ENCODE measurements around the gene NUDT4.

NUDT4 gene

DNA sequence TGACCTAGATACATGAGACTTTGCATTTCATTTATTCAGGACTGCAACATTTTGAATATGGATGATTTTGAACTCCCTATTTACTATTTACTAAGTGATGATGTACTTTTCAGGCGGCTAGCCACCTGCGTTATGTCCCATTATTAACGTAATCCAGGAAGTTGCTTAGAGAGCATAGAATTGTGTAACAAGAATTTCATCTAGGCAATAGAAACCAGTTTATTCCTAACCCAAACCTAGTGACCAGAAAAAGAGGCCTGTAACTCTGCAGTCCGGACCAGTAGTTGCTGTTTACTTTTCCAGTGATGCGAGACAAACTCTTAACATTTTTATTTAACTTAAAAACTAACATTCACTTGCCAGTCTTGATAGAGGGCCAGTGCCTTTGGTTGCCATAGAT is 12.3 kb downstream of the NUDT4 start:
- Histone ChIP-seq H3K4me3 (replicated peaks; ENCODE audit: insufficient read depth, low read length) (no peak overlapping the region), H3K27me3 (ENCODE audit: insufficient read depth, poor library complexity, severe bottlenecking) (no peaks in the 10 kb centered on the region), H3K27ac (replicated peaks) (peak overlapping the region; percentile 26; the same call in 1 of the 2 replicates)
- peak in 1 of 2 experiments; percentile 32 for DNase-seq (ENCODE audit: low read depth in 1 of 2, low spot score in 1 of 2)
- TF ChIP-seq GABPA (IDR thresholded peaks at IDR 0.05; ENCODE audit: low read depth) = no peak
- TF ChIP-seq, protein P1, sequence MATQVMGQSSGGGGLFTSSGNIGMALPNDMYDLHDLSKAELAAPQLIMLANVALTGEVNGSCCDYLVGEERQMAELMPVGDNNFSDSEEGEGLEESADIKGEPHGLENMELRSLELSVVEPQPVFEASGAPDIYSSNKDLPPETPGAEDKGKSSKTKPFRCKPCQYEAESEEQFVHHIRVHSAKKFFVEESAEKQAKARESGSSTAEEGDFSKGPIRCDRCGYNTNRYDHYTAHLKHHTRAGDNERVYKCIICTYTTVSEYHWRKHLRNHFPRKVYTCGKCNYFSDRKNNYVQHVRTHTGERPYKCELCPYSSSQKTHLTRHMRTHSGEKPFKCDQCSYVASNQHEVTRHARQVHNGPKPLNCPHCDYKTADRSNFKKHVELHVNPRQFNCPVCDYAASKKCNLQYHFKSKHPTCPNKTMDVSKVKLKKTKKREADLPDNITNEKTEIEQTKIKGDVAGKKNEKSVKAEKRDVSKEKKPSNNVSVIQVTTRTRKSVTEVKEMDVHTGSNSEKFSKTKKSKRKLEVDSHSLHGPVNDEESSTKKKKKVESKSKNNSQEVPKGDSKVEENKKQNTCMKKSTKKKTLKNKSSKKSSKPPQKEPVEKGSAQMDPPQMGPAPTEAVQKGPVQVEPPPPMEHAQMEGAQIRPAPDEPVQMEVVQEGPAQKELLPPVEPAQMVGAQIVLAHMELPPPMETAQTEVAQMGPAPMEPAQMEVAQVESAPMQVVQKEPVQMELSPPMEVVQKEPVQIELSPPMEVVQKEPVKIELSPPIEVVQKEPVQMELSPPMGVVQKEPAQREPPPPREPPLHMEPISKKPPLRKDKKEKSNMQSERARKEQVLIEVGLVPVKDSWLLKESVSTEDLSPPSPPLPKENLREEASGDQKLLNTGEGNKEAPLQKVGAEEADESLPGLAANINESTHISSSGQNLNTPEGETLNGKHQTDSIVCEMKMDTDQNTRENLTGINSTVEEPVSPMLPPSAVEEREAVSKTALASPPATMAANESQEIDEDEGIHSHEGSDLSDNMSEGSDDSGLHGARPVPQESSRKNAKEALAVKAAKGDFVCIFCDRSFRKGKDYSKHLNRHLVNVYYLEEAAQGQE (IDR thresholded peaks at IDR 0.05; ENCODE audit: insufficient replicate concordance, low read depth) = no peak
- no peak for TF ChIP-seq SPI1 (IDR thresholded peaks at IDR 0.05; ENCODE audit: borderline replicate concordance, low read depth)
- TF ChIP-seq CTCF (IDR thresholded peaks at IDR 0.05; ENCODE audit: insufficient read depth, low read length) = no peak
- TF ChIP-seq POLR2AphosphoS5 (IDR thresholded peaks at IDR 0.05; ENCODE audit: low read depth) = no peak

DNA sequence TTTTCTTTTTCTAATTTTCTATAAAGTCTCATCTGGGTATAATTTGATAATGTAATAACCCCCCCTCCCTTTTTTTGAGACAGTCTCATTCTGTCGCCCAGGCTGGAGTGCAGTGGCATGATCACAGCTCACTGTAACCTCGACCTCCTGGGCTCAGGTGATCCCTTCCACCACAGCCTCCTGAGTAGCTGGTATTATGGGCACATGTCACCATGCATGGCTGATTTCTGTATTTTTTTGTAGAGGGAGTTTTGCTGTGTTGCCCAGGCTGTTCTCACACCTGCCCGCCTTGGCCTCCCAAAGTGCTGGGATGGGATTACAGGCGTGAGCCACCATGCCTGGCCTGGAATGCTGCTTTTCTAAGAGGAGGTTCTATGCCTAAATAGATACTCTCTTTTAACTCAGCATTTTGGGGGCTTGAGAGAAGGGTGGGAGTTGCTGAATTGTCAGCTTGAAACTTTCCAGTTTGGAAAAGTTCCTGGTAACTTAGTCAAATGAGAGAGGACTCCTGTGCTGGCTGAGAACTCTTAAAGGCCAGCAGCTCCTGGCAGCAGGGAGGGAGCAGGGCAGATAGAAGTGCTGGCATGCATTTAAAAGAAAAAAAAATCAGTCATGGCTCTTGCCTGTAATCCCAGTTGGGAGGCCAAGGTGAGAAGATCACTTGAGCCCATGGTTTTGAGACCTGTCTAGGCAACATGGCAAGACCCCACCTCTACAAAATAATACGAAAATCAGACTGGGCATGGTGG is 13.0 kb downstream of the NUDT4 start:
- DNase-seq (ENCODE audit: low read depth in 1 of 2, low spot score in 1 of 2) = no peak
- no peak for TF ChIP-seq CTCF (IDR thresholded peaks at IDR 0.05; ENCODE audit: insufficient read depth, low read length)
- peak overlapping the region; percentile 26; the same call in 1 of the 2 replicates for H3K27ac ChIP-seq (replicated peaks)
- H3K27me3 ChIP-seq (ENCODE audit: insufficient read depth, poor library complexity, severe bottlenecking) = no peaks in the 10 kb centered on the region
- H3K4me3 ChIP-seq (replicated peaks; ENCODE audit: insufficient read depth, low read length) = no peak overlapping the region

GRCh38 chr12:93393425-93393824 is 15.7 kb downstream of the NUDT4 start:
- H3K4me3 ChIP-seq (replicated peaks; ENCODE audit: insufficient read depth, low read length) = no peak overlapping the region
- no peak for TF ChIP-seq CTCF (IDR thresholded peaks at IDR 0.05; ENCODE audit: insufficient read depth, low read length)
- no peak for TF ChIP-seq SPI1 (IDR thresholded peaks at IDR 0.05; ENCODE audit: borderline replicate concordance, low read depth)
- TF ChIP-seq, protein P1 (IDR thresholded peaks at IDR 0.05; ENCODE audit: insufficient replicate concordance, low read depth) = no peak
- no peak for TF ChIP-seq POLR2AphosphoS5 (IDR thresholded peaks at IDR 0.05; ENCODE audit: low read depth)
- TF ChIP-seq GABPA (IDR thresholded peaks at IDR 0.05; ENCODE audit: low read depth) = no peak

DNA sequence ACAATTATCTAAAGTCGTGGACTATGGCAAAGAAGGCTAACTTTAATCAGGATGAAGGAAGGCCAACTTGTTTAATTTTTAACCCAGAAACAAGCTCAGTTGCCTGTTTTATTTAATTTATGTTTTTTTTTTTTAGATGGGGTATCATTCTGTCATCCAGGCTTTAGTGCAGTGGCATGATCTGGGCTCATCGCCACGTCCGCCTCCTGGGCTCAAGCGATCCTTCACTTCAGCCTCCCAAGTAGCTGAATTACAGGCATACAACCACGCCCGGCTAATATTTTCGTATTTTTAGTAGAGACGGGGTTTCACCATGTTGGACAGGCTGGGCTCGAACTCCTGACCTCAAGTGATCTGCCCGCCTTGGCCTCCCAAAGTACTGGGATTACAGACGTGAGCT is 19.7 kb downstream of the NUDT4 start:
- TF ChIP-seq SPI1 (IDR thresholded peaks at IDR 0.05; ENCODE audit: borderline replicate concordance, low read depth) (no peak), POLR2AphosphoS5 (IDR thresholded peaks at IDR 0.05; ENCODE audit: low read depth) (no peak), GABPA (IDR thresholded peaks at IDR 0.05; ENCODE audit: low read depth) (no peak), CTCF (IDR thresholded peaks at IDR 0.05; ENCODE audit: insufficient read depth, low read length) (no peak)
- TF ChIP-seq, protein P1 (IDR thresholded peaks at IDR 0.05; ENCODE audit: insufficient replicate concordance, low read depth) = no peak
- no peak for DNase-seq (ENCODE audit: low read depth in 1 of 2, low spot score in 1 of 2)
- Histone ChIP-seq H3K27ac (replicated peaks) (no peak overlapping the region), H3K4me3 (replicated peaks; ENCODE audit: insufficient read depth, low read length) (no peak overlapping the region), H3K27me3 (ENCODE audit: insufficient read depth, poor library complexity, severe bottlenecking) (no peaks in the 10 kb centered on the region)

More at GRCh38 chr12:93393425-93393824, 15.7 kb downstream of the NUDT4 start:
- Histone ChIP-seq H3K27me3 (ENCODE audit: insufficient read depth, poor library complexity, severe bottlenecking) (no peaks in the 10 kb centered on the region), H3K27ac (replicated peaks) (no peak overlapping the region)
- DNase-seq (ENCODE audit: low read depth in 1 of 2, low spot score in 1 of 2) = no peak
